GM19043 (cell line): ENCODE measurements around the gene INPP5J.

Source experiments
- ATAC-seq: cut with Tn5 transposase; IDR thresholded peaks from one replicate; pipeline ENCODE4 v1.9.1; 2021; ENCODE audit warnings: low read depth; ENCODE audit not compliant: unreplicated experiment

The INPP5J gene

GRCh38 chr22:31123292-31123602, 481 bp downstream of the INPP5J start:
- ATAC-seq: no peak

- no peak for ATAC-seq
Measured at GRCh38 chr22:31124290-31124689, 1.5 kb downstream of the INPP5J start.

- no peak for ATAC-seq
Measured at GRCh38 chr22:31124811-31125465, 2.2 kb downstream of the INPP5J start.

GRCh38 chr22:31125521-31126117, 2.9 kb downstream of the INPP5J start:
- no peak for ATAC-seq

GRCh38 chr22:31126128-31126868, 3.5 kb downstream of the INPP5J start:
- ATAC-seq: no peak

GRCh38 chr22:31126869-31127175, 4.1 kb downstream of the INPP5J start:
- ATAC-seq: no peak

- ATAC-seq: no peak
Measured at GRCh38 chr22:31127181-31127772, 4.5 kb downstream of the INPP5J start.

GRCh38 chr22:31128156-31128555, 5.4 kb downstream of the INPP5J start:
- no peak for ATAC-seq

- ATAC-seq: no peak
Measured at GRCh38 chr22:31130873-31131272, 8.1 kb downstream of the INPP5J start.

GRCh38 chr22:31133911-31134310, 11.1 kb downstream of the INPP5J start:
- ATAC-seq: no peak

- ATAC-seq: no peak
Measured at GRCh38 chr22:31134688-31135087, 11.9 kb downstream of the INPP5J start.

GRCh38 chr22:31135706-31136105, 12.9 kb downstream of the INPP5J start:
- ATAC-seq: no peak

GRCh38 chr22:31136155-31136554, 13.4 kb downstream of the INPP5J start:
- no peak for ATAC-seq

- no peak for ATAC-seq
Measured at GRCh38 chr22:31136711-31137110, 13.9 kb downstream of the INPP5J start.

GRCh38 chr22:31137721-31138120, 15.0 kb downstream of the INPP5J start:
- ATAC-seq: no peak

- no peak for ATAC-seq
Measured at GRCh38 chr22:31138126-31138525, 15.4 kb downstream of the INPP5J start.

GRCh38 chr22:31139066-31139465, 16.3 kb downstream of the INPP5J start:
- ATAC-seq: no peak

GRCh38 chr22:31139866-31140716, 17.3 kb downstream of the INPP5J start, which contains the start of gene PLA2G3:
Gene PLA2G3 (minus strand): TSS chr22:31140508. CDS start chr22:31140354, 154 bp downstream.
- ATAC-seq: no peak

GRCh38 chr22:31140746-31141145, 18.0 kb downstream of the INPP5J start:
- ATAC-seq: no peak

GRCh38 chr22:31141551-31141950, 18.8 kb downstream of the INPP5J start:
- no peak for ATAC-seq

- ATAC-seq: no peak
Measured at GRCh38 chr22:31142285-31142684, 19.5 kb downstream of the INPP5J start.
